RWPE2 (cell line): ENCODE data around the gene NSMCE1.
"Not testable (repeated sequence)": the region's sequence is repeated elsewhere in the genome, so short reads cannot be mapped to it uniquely, and the experiment has no call there.

Experiments used
- ATAC-seq: fragments of 200-7000 bp; cut with Tn5 transposase; 3 replicates; pipeline ENCODE4 v1.9.1; 2021; ENCODE audit warnings: low read depth
- DNase-seq: peaks from one replicate; pipeline ENCODE4 v3.0.0-alpha.2; 2020; ENCODE audit warnings: low spot score
- H3K27ac ChIP-seq: fragments of 450-650 bp; 2 replicates; pipeline ENCODE4 v1.5.1; 2017; ENCODE audit warnings: mild to moderate bottlenecking; ENCODE audit not compliant: poor library complexity, severe bottlenecking
- H3K27me3 ChIP-seq: fragments of 250-450 bp; sonication (Bioruptor Pico); 2 replicates; pipeline ENCODE4 v1.5.1; 2021; ENCODE audit warnings: mild to moderate bottlenecking, moderate library complexity; ENCODE audit not compliant: insufficient read depth, poor library complexity, severe bottlenecking
- H3K36me3 ChIP-seq: fragments of 250-450 bp; sonication (Bioruptor Pico); 2 replicates; pipeline ENCODE4 v1.5.1; 2020; ENCODE audit warnings: low read depth, mild to moderate bottlenecking, moderate library complexity
- H3K4me1 ChIP-seq: fragments of 250-450 bp; sonication (Bioruptor Pico); 2 replicates; pipeline ENCODE4 v1.5.1; 2021; ENCODE audit warnings: mild to moderate bottlenecking, moderate library complexity; ENCODE audit not compliant: insufficient read depth, poor library complexity, severe bottlenecking
- H3K4me3 ChIP-seq: fragments of 250-450 bp; sonication (Bioruptor Pico); 2 replicates; pipeline ENCODE4 v1.5.1; 2021; ENCODE audit warnings: mild to moderate bottlenecking, moderate library complexity; ENCODE audit not compliant: severe bottlenecking
- H3K9me3 ChIP-seq: fragments of 250-450 bp; sonication (Bioruptor Pico); 2 replicates; pipeline ENCODE4 v1.5.1; 2021; ENCODE audit warnings: mild to moderate bottlenecking, moderate library complexity; ENCODE audit not compliant: severe bottlenecking
- TF ChIP-seq, protein P1 (sequence below): fragments of 450-650 bp; IDR thresholded peaks from one replicate; pipeline ENCODE4 v1.5.1; 2017; ENCODE audit warnings: mild to moderate bottlenecking, moderate library complexity; ENCODE audit not compliant: poor library complexity, severe bottlenecking

Gene NSMCE1

DNA sequence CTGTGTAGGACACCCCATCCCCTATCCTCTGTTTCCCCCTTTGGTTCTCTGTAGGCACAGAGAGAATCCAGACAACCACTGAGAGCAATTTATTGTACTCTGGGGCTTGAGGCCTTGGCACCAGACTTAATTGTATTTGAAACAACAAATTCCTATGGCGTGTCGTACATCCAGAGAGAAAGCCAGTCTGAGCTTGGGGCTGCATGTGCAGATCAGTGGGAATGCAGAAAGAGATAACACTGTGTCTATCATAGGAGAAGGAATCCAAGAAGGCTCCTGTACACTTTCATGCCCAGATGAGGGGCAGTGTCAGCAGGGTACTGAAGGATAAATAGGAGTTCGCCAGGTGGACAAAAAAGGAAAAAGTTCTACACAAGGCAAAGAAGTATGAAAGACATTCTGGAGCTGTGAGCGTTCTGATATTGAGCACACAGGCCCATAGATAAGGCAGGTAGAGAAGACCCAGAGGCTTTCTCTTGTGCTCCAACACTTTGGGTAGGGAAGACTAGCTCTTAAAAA, 23.2 kb upstream of the NSMCE1 start:
- TF ChIP-seq, protein P1, sequence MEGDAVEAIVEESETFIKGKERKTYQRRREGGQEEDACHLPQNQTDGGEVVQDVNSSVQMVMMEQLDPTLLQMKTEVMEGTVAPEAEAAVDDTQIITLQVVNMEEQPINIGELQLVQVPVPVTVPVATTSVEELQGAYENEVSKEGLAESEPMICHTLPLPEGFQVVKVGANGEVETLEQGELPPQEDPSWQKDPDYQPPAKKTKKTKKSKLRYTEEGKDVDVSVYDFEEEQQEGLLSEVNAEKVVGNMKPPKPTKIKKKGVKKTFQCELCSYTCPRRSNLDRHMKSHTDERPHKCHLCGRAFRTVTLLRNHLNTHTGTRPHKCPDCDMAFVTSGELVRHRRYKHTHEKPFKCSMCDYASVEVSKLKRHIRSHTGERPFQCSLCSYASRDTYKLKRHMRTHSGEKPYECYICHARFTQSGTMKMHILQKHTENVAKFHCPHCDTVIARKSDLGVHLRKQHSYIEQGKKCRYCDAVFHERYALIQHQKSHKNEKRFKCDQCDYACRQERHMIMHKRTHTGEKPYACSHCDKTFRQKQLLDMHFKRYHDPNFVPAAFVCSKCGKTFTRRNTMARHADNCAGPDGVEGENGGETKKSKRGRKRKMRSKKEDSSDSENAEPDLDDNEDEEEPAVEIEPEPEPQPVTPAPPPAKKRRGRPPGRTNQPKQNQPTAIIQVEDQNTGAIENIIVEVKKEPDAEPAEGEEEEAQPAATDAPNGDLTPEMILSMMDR = no peak
- no peaks in the 10 kb centered on the region for H3K27me3 ChIP-seq
- H3K9me3 ChIP-seq = no peaks in the 10 kb centered on the region
- no peak for DNase-seq
- no peak for ATAC-seq
- H3K4me1 ChIP-seq = peaks cover 4% of the 10 kb centered on the region
- H3K4me3 ChIP-seq = no peak overlapping the region
- no peak overlapping the region for H3K27ac ChIP-seq
- no peaks in the 10 kb centered on the region for H3K36me3 ChIP-seq

DNA sequence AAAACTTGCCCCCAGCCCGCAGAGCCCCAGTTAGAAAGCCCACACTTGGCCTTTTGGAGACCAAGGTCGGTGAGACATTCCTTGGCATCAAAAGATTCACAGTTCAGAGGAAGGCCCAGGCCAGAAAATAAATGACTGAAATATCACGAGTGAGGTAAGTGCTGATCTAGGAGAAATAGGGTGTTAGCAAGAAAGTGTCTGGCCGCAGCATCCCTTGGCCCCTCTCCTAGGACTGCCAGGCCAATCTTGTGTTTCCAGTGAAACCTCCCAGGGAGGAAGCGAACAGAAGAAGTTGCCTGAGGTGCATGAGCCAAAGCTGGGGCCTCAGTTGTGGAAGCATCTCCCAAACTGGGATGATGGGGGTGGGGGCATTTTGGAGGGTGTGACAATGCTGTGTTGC, 22.5 kb upstream of the NSMCE1 start:
- no peak overlapping the region for H3K4me3 ChIP-seq
- no peaks in the 10 kb centered on the region for H3K9me3 ChIP-seq
- TF ChIP-seq, protein P1 = no peak
- H3K36me3 ChIP-seq = no peaks in the 10 kb centered on the region
- H3K27me3 ChIP-seq = no peaks in the 10 kb centered on the region
- no peak overlapping the region for H3K27ac ChIP-seq
- H3K4me1 ChIP-seq = peaks cover 11% of the 10 kb centered on the region
- DNase-seq (no peak), ATAC-seq (no peak)

DNA sequence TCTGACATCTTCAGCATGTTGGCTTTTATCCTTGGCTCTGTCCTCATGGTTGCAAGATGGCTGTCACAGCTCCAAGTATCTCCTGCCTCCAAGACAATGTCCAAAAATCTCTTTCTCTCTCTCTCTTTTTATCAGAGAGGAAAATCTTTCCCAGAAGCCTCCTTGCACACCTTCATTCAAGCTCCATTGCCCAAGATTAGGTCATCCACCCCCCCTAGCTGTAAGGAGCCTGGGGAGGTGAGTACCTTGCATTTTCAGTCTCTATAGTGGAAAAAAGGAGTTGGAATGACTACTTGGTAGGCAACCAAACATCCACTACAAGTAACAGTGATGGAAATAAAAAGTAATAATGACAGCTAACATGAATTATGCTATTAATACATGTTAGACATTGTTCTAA, 22.0 kb upstream of the NSMCE1 start:
- TF ChIP-seq, protein P1 = no peak
- Histone ChIP-seq H3K9me3 (no peaks in the 10 kb centered on the region), H3K4me1 (peaks cover 16% of the 10 kb centered on the region), H3K36me3 (no peaks in the 10 kb centered on the region), H3K27ac (no peak overlapping the region), H3K4me3 (no peak overlapping the region), H3K27me3 (no peaks in the 10 kb centered on the region)
- no peak for DNase-seq
- no peak for ATAC-seq

DNA sequence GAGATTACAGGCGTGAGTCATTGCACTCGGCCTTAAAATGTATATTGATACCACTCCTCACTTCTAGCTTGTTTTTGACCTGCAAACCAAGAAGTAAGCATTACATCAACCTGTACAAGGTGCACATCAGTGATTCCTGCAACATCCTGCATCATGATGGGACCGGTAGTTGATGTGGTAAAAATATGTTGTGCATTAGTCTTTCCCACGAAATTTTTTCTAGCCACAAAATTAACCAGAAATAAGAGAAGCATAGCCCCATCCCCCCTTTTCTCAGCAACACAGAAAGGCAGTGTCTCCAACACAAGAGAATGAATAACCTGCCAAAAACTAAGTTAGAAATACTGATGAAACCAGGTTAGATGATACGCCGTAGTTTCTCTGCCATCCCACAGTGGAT, 21.1 kb upstream of the NSMCE1 start:
- ATAC-seq (no peak), DNase-seq (no peak)
- H3K27me3 ChIP-seq = no peaks in the 10 kb centered on the region
- no peak overlapping the region for H3K27ac ChIP-seq
- H3K4me1 ChIP-seq = peaks cover 16% of the 10 kb centered on the region
- no peak overlapping the region for H3K4me3 ChIP-seq
- H3K9me3 ChIP-seq = peaks cover 2% of the 10 kb centered on the region
- TF ChIP-seq, protein P1 = no peak
- no peaks in the 10 kb centered on the region for H3K36me3 ChIP-seq

DNA sequence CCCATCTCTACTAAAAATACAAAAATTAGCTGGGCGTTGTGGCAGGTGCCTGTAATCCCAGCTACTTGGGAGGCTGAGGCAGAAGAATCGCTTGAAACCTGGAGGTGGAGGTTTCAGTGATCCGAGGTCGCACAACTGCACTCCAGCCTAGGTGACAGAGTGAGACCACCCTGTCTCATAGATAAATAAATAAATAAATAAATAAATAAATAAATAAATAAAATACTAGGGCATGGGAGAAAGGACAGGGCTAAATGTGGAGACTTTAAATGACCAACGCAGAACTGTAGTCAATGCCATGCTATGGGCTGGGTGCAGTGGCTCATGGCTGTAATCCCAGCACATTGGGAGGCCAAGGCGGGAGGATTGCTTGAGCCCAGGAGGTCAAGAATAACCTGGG, 19.7 kb upstream of the NSMCE1 start:
- not testable (repeated sequence) for H3K36me3 ChIP-seq, DNase-seq, H3K9me3 ChIP-seq, ATAC-seq, H3K27ac ChIP-seq, H3K4me3 ChIP-seq, H3K27me3 ChIP-seq
- peaks cover 16% of the 10 kb centered on the region for H3K4me1 ChIP-seq
